ENCODE measurements around the gene ABHD5.

Gene ABHD5

DNA sequence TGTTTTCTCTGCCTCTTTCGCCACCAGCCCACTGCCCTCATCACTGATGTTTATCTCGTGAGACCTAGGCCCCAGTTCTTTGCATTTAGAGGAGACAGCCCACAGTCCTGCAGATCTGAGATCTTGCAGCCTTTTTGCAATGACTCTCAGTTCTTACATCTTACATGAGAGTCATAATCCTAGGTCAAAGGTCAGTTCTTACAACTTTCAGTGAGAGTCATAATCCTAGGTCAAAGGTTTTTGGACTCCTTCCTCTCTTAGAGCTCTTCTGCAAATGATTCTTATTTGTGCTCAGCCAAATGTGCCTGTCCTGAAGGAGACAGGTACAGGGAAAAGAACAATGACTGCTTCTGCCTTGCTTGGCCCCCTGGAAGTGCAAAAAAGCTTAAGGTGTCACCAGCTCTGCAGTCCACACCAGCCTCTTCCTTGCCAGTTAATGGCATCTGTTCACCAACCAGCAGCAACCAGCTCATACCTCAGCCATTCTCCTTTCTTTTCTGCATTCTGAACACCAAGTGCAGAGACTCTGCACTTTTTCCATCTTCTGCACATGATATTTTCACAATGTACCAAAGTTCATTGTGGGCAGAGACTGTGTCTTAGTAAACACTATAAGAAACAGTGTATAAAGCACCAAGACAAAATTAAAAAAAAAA is 67.1 kb downstream of the ABHD5 start:
- no peak for DNase-seq (ENCODE audit: low read depth)

DNA sequence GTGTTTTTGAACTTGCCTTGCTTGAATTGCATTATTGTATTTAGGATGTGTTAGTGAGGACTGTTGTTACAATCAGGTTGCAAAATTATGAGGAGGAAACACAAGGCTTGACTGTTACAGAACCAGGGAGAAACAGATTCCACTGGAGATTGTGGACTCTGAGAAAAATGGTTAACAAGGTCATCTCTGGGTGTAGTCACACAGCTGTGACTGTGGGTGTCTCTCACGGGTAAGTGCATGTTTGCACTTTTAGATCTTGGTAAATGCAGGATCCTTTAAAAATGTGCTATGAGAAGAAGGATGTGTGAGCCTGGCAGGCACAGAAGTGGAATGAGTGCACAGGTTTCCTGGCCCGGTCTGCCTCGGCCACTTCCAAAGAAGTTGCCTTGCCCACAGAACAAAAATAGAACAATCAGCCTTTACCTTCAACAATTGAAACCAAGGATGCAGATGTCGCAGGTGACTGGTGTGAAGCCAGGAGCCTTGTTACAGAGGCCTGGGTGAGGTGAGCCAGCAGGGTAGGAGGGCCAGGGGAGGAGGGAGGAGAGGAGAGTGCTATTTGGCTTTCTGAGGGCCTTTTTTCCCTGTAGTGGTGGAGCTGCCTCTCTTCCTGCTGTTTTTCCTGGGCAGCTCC is 68.0 kb downstream of the ABHD5 start:
- DNase-seq (ENCODE audit: low read depth): no peak

DNA sequence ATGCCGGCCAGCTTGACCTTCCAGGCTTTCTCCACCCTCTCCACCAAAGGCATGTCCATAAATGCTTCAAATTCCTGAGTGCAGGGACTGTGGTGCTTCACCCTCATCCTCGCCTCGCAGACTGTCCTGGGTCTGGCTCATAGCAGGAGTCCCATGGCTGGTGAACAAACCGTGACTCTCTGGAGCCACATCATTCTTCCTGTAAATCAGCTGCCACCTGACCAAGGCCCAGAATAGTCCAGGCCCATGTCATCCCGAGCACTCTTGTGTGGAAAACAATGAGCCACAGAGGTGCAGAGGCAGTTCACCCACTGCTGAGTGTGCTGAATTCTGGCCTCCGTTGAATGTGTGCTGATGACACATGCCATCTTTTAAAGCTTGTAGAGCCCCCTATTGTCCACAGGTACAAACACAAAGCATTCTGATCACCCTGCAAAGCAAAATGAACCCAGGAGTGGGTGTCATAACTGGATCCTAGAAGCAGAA is 68.6 kb downstream of the ABHD5 start:
- no peak for DNase-seq (ENCODE audit: low read depth)

DNA sequence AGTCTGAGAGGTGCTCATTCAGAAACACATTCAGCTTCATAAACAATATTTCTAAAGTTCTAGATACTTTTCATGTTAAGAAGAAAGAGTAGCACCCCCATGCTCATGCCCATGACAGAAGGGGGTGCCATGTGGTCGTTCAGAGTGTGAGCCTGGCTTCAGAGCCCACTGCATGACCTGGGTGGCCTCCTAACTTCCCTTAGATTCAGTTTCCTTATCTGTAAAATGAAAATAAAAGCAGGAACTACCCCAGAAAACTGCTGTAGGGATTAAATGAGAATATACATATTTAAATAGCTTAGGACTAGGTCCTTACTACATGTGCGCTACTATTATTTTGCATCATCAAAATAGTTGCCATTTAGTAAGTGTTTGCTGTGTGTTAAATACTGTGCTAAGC is 69.2 kb downstream of the ABHD5 start:
- no peak for DNase-seq (ENCODE audit: low read depth)

DNA sequence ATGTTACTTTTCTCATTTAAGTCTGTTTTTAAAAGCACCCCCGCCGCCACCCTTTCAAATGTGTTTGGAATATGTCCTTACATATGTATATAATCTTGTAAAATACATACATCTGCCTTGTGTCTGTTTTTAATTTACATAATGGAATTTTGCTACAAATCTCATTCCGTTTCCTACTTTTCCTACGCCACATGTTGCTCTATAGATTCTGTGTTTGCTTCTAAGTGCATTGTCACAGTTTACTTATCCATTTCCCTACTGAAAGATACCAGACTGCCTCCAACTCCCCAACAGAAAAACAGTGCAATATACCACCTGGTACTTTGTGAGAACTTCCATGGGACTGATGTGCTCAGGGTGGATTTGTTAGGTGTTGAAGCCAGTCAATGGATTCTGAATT is 70.2 kb downstream of the ABHD5 start:
- DNase-seq (ENCODE audit: low read depth): no peak

DNA sequence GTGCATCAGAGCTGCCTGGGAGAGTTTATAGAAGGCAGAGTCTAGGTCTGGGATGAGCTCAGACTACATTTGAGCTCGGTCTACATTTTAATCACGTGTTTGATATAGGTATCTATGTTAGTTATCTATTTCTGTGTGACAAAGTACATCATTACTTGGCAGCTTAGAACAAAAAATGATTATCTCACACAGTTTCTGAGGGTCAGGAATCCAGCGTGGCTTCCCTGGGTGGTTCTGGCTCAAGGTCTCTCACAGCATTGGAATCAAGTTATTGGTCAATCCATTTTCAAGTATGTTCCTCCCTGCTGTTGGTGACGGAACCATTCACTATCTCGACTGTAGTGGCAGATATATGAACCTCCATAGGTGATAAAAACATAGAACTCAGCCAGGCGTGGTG is 71.7 kb downstream of the ABHD5 start:
- DNase-seq (ENCODE audit: low read depth): no peak

DNA sequence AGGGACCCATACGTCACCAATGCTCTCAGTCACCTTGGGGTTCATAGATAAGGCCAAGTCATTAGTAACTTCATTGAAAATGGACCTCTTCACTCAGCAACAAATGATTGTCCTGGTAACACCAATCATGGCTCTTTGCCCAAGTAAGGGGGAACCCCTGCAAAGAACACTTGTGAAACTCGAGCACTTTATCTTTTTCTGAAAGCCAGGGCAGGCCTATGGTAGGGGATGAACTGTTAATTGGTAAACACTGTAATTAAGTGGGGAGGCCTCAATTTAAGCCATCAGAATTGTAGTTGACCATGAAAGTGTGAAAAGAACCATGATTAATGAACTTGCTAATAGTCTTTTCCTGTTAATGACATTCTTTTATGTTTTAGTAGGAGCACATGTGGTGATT is 73.3 kb downstream of the ABHD5 start:
- DNase-seq (ENCODE audit: low read depth): no peak

DNA sequence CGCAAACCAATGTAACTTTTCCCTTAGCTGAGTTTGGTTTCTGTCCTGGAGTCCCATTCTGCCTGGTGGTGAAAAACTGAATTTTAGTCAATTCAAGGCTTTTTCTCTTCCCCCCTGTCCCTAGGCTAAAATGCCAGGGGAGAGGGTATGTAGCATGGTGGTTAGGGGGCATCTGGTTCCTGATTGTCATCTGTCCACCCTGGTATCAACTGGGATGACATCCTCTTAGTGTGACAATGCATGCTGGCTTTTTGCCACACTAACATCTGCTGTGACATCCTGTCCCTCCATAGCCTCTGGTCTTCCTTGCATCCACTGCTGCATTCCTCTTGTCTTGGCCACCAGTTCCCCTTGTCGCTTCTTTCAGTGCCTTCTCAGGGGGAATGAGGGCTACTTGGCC is 73.7 kb downstream of the ABHD5 start:
- DNase-seq (ENCODE audit: low read depth): no peak

DNA sequence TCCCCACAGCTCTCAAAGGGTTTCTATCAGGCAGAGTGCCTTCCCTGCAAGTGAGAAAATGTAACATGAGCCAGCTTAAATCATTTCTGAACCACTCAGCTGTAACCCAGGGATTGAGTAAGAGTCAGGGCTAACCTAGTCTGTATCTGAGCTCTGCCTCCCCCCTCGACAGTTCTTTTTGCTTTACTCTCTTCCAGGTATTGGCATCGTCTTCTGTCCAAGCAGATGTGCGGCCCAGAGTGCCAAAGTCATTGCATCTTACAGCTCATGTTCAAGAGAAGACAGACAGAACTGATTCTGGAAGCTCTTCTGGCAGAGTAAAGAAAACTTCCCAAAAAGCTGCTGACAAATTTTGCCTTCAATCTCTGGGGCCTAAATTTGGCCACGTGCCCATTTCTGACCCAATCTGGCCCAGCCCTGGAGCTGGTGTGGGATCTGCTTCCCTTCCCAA is 74.8 kb downstream of the ABHD5 start:
- DNase-seq (ENCODE audit: low read depth): no peak

DNA sequence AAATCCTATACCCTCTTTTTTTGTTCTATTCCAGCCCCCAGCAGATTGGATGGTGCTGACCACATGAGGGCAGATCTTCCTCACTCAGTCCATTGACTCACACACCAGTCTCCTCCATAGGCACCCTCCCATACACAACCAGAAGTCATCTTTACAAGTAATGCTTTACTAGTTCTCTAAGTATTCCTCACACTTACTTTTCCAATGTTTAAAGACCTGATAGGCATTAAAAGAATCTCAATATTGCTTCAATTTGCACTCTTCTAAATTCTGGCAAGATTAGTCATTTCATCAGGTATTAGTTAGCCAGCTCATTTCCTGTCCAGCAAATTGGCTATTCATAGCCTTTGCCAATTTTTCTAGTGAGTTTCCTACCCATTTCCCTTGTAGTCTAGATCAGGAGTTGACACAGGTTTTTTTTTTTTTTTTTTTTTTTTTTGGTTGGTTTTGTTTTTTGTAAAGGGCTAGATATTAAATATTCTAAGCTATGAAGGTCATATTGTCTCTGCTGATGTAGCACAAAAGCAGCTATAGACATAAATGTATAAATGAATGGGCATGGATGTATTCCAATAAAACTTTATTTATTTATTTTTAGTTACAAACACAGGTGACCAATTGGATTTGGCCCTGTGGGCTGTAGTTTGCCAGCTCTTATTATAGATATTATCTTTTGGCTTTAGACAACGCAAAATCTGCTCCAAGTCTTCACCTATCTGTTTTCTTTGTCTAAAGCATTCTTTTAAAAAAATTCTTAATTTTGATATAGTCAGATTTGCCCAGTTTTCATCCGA is 76.1 kb downstream of the ABHD5 start:
- DNase-seq (ENCODE audit: low read depth): no peak

DNA sequence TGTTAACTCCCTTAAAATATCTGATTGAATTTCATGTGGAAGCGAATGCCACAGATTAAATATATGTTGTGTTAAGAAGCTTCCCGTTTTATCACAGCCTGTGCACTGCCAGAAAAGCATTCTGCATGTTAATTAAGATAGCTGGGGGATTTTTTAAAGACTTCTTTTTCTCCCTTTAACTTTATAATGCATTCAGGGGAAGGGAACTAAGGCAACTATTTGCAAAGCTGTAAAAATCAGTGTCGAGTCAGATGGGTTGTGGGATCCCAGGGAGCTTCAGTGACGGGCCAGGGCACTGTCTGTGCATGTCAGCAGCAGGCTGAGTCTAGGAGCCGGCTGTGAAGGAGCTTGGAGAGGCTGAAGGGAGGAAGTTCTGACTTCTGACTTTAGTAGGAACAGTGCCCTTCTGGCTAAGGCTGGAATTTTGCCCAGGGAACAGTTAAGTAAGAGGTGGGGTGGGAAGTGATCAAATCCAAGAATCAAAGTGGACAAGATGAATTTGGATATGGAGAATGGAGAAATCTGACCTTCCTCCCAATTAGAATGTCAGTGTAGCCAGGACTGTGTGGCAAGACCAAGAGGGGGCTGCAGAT is 77.7 kb downstream of the ABHD5 start:
- no peak for DNase-seq (ENCODE audit: low read depth)

DNA sequence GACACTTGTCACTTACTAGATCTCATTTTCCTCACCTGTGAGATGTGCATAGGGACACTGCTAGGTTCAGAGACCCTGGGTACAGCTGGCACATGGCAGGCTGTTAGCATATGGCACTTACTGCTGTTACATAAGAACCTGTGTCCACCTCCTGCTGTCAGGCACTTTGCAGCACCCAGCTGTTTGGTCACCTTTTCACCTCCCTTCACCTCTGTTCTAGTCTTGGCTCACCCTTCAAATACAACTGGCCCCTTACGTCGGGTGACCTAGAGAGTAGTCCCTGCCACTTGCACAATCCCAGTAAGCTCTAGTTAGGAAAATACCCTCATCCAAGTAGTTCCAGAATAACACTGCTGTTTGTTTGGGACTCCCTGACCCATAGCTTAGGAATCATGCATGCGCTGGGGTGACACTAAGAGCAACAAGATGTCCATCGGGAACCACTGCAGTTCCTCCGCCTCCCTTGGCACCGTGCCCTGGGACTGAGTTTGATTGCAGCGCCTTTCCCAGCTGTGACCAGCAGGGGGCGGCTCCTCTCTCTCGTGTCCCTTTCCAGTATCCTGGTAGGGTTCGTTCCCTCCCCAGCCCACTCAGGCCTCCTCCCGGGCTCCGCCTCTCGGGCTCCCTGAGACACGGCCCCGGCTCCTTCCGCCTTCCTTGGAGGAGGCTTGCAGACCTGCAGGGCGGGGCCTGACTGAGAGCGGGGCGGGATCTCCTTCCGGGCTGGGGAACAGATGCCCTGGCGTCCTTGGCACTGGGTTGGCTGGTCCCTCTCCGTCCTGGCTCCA is 78.6 kb downstream of the ABHD5 start:
- DNase-seq (ENCODE audit: low read depth): peak; percentile 36

DNA sequence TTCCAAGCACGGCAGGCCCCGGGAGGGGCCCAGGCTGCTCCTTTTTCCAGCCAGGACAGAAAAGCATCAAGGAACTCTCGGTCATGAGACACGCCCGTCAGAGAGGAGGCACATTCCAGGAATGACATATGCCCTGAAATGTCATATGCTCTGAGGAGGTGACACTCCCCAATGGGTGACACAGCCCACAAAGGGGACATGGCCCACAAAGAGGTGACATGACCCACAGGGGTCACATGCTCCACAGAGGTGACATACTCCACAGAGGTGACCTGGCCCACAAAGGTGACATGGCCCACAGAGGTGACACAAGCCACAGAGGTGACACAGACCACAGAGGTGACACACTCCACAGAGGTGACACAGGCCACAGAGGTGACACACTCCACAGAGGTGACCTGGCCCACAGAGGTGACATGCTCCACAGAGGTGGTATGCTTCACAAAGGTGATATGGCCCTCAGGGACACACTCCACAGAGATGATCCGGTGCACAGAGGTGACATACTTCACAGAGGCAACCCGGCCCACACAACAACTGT is 79.2 kb downstream of the ABHD5 start:
- DNase-seq (ENCODE audit: low read depth): peak; percentile 13

DNA sequence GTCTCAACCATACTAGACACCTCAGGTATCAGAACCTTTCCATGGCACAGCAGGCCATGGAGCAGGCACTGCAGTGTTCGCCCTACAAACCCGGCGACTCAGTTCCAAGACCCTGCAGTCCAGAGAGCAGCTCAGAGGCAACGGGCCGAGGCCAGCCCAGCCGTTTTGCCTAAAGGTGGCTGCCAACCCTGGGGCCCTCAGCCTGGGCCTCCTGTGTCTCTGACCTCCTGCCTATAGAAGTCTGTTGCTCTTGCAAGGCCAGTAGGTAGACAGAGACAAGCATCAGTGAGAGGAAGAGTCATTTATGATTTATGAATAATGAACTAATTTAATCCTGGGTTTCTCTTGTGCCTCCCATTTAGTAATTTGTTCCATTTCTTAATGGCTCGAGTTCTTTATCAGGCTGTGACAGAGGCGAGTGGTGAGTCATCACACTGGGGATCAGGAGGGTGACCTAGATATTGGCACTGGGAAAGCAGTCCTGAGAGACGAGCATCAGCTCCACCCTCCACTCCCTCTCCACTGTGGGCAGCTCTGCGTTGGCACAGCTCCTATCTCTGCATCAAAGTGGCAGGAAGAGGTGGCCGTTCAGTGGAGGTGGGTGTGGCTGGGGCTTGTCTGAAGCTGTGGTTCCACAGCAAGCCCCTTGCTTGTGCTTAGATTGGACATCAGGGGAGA is 79.8 kb downstream of the ABHD5 start:
- no peak for DNase-seq (ENCODE audit: low read depth)

DNA sequence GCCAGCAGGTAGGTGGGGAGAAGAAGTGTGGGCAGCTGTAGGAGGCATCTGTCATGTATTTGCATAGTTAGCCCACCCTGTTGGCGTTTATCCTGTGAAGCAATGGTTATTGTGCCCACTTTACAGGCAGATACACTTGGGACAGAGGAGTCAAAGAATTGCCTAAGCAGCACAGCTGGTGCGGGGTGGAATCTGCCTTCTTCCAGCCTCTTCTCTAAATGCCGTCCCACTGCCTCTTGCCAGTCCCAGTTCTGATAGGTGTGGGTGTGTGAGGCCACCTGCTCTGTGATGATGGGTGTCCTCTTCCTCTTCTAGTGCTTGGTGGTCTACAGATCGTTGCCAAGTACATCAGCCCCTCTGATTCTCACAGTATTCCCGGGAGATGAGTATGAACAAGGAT is 80.9 kb downstream of the ABHD5 start:
- no peak for DNase-seq (ENCODE audit: low read depth)

DNA sequence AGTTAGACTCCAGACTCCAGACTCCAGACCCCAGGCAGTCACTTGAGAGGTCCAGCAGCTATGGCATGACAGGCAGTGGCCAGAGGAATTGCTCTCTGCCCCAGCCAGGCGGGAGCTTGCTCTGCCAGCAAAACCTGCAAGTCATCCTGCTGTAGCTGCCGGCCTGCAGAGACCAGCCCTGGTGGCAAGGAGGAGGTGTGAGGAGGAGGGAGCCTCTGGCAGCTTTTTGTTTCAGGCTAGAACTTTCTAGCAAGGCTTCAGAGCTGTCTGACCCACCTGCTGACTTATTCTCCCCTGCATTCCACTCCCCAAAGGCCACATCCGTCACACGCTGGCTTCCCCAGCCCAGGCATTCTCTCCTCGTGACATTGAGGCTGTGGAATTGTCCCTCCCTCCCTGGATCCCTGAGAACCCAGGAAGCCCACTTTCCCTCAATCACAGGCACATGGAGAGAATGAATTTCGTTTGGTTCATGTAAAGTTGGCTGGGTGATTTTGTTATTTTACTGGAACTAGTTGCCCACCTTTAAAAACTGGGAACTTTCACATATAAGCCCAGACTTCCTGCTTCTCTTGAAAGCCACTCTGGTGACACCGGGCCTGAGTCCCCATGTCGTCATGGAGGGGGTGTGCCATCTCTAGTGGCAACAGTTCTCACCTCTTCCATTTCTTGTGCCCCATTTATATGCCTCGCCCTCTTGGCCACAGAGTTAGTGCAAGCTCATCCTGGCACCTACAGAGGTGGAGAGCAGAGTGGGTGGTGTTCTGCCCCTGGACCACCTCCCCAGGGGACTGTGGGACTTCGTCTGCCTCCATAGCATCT is 82.7 kb downstream of the ABHD5 start:
- DNase-seq (ENCODE audit: low read depth): no peak

DNA sequence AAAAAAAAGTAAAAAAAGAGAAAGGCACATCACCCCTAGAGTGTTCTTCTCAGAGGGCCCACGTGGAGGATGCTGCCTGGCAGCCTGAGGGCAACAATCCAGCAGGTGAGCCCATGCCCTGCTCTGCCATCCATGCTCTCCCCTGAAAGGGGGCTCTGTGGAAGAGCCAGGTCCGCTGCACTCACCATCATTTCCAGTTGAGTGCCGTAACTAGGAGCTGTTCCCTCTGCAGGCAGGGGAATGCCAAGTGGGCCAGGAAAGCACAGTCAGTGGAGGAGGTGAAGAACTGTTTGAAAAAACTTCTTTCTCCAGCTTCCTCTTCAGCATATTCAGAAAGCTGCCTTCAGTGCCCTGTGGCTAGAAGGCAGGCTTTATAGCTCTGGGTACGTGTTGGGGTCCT is 84.1 kb downstream of the ABHD5 start:
- no peak for DNase-seq (ENCODE audit: low read depth)

DNA sequence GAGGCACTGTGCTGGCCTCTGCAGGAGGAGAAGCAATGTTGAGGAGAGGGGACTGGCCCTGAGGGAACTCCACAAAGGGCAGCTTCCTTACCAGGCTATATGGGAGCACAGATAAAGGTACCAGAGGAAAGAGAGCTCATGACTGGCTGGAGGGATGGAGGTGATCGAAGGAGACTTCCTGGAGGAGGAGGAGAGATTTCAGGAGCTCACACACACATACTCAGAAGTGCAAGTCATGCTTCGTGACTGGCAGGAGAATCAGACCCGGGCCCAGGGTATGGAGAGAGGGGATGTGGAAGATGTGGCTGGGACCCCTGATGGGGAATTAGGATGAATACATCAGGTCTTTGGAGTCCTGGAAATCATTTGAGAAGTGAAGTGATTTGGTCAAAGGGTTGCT is 85.4 kb downstream of the ABHD5 start:
- no peak for DNase-seq (ENCODE audit: low read depth)

DNA sequence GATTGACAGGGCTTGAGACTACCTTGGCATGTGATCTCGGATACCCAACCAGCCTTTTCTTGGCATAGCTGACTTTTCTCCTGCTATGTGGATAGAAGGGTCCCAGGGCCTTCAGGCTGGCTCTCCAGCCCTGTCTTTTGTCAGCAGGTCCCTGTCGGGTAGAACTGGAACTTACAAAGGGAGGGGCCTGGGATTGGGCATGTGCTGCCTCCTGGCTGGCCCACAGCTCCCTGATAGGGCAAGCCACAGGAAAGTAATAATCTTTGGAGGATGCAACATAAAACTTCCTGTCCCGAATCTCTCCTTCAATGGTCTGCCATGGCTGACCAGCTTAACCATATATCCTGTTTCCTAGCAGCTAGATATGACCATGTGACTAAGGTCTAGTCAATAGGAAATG is 89.1 kb downstream of the ABHD5 start:
- DNase-seq (ENCODE audit: low read depth): no peak

DNA sequence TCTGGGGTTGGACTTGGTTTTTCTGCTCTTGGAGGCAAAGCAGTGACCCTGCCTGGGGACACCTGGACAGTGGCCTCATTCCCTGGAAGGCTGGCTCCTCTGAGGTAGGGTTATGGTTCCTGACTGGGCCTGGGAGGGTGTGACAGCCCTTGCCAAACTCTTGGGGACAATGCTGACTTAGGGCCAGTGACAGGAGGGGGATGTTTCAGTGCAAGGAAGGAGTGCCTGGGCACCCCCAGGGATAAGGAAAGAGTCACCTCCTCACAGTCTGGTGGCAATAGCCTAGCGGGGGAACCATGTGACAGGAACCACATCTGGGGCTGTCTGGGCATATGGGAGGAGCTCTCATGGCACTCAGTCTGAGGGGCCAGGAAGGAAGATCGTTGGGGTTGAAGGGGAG is 91.8 kb downstream of the ABHD5 start:
- no peak for DNase-seq (ENCODE audit: low read depth)

All from stimulated activated CD8-positive, alpha-beta memory T cell treated with anti-CD3 and anti-CD28 coated beads, Interleukin-12 subunit alpha, Interleukin-12 subunit beta, amount 100 ng/mL, for 4 hours (primary cell).